ENCODE data around the gene CCNK.

Gene CCNK

GRCh38 chr14:99480917-99481744, at the start of gene CCNK:
Gene CCNK (plus strand): TSS chr14:99481409. CDS start chr14:99492678, 11,269 bp downstream.
- DNase-seq (ENCODE audit: low spot score) = peak; percentile 100

- DNase-seq (ENCODE audit: low spot score) = no peak
Measured at GRCh38 chr14:99431986-99432385, 49.2 kb upstream of the CCNK start.

- DNase-seq (ENCODE audit: low spot score) = no peak
Measured at GRCh38 chr14:99432485-99432884, 48.7 kb upstream of the CCNK start.

- no peak for DNase-seq (ENCODE audit: low spot score)
Measured at GRCh38 chr14:99435327-99435726, 45.9 kb upstream of the CCNK start.

GRCh38 chr14:99436247-99437180, 44.7 kb upstream of the CCNK start:
- DNase-seq (ENCODE audit: low spot score) = peak; percentile 22

- DNase-seq (ENCODE audit: low spot score) = no peak
Measured at GRCh38 chr14:99437706-99438105, 43.5 kb upstream of the CCNK start.

- DNase-seq (ENCODE audit: low spot score) = no peak
Measured at GRCh38 chr14:99440278-99440677, 40.9 kb upstream of the CCNK start.

GRCh38 chr14:99441157-99441870, 39.9 kb upstream of the CCNK start:
- no peak for DNase-seq (ENCODE audit: low spot score)

GRCh38 chr14:99441918-99442317, 39.3 kb upstream of the CCNK start:
- DNase-seq (ENCODE audit: low spot score) = no peak

- no peak for DNase-seq (ENCODE audit: low spot score)
Measured at GRCh38 chr14:99445931-99446330, 35.3 kb upstream of the CCNK start.

GRCh38 chr14:99447739-99448138, 33.5 kb upstream of the CCNK start:
- DNase-seq (ENCODE audit: low spot score) = no peak

GRCh38 chr14:99450266-99450665, 30.9 kb upstream of the CCNK start:
- DNase-seq (ENCODE audit: low spot score) = no peak

GRCh38 chr14:99451234-99451633, 30.0 kb upstream of the CCNK start:
- no peak for DNase-seq (ENCODE audit: low spot score)

GRCh38 chr14:99452968-99453367, 28.2 kb upstream of the CCNK start:
- DNase-seq (ENCODE audit: low spot score) = no peak

GRCh38 chr14:99454246-99454645, 27.0 kb upstream of the CCNK start:
- DNase-seq (ENCODE audit: low spot score) = no peak

GRCh38 chr14:99459481-99460100, 21.6 kb upstream of the CCNK start:
- DNase-seq (ENCODE audit: low spot score) = no peak

GRCh38 chr14:99460793-99461192, 20.4 kb upstream of the CCNK start:
- DNase-seq (ENCODE audit: low spot score) = no peak

GRCh38 chr14:99461411-99462085, 19.7 kb upstream of the CCNK start:
- no peak for DNase-seq (ENCODE audit: low spot score)

GRCh38 chr14:99462210-99462609, 19.0 kb upstream of the CCNK start:
- DNase-seq (ENCODE audit: low spot score) = no peak

GRCh38 chr14:99463974-99464373, 17.2 kb upstream of the CCNK start:
- DNase-seq (ENCODE audit: low spot score) = no peak

GRCh38 chr14:99465288-99465687, 15.9 kb upstream of the CCNK start:
- DNase-seq (ENCODE audit: low spot score) = no peak
